GM12865 (cell line): ENCODE data around the gene CRP.
"Not testable (repeated sequence)": the region's sequence is repeated elsewhere in the genome, so short reads cannot be mapped to it uniquely, and the experiment has no call there.

Source experiments
- DNase-seq: peaks from one replicate; pipeline ENCODE4 v3.0.0; 2010; ENCODE audit warnings: low read depth
- H3K4me3 ChIP-seq: 2 replicates; pipeline ENCODE4 v1.5.1; 2011; ENCODE audit warnings: mild to moderate bottlenecking, low read depth, low read length, control low read depth
- TF ChIP-seq, protein P1 (sequence below): IDR thresholded peaks from 2 replicates; pipeline ENCODE4 v1.5.1; 2011; ENCODE audit warnings: low read length, control low read depth, low read depth, inconsistent platforms; ENCODE audit not compliant: insufficient read depth; ENCODE audit errors: missing control alignments

The CRP gene

GRCh38 chr1:159675046-159675445 is 39.3 kb downstream of the CRP start:
- TF ChIP-seq, protein P1, sequence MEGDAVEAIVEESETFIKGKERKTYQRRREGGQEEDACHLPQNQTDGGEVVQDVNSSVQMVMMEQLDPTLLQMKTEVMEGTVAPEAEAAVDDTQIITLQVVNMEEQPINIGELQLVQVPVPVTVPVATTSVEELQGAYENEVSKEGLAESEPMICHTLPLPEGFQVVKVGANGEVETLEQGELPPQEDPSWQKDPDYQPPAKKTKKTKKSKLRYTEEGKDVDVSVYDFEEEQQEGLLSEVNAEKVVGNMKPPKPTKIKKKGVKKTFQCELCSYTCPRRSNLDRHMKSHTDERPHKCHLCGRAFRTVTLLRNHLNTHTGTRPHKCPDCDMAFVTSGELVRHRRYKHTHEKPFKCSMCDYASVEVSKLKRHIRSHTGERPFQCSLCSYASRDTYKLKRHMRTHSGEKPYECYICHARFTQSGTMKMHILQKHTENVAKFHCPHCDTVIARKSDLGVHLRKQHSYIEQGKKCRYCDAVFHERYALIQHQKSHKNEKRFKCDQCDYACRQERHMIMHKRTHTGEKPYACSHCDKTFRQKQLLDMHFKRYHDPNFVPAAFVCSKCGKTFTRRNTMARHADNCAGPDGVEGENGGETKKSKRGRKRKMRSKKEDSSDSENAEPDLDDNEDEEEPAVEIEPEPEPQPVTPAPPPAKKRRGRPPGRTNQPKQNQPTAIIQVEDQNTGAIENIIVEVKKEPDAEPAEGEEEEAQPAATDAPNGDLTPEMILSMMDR: no peak
- DNase-seq: no peak
- no peak overlapping the region for H3K4me3 ChIP-seq

DNA sequence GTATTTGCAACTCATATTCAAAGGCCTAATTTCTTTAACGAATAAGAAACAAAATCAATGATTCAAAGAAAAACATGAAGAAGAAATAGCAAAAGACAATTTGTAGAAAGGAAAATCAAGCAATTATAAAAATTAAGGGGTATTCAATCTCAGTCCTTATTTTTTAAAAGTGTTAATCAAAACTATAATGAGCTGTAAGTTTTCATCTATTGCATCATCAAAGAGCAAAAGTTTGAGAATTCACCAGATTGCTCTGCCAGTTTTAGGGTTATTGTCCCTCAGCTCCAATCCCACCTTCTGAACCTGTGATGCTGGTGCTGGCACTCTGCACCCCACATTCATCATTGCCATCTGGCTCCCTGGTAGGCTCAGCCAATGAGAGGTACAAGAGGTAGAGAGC is 42.0 kb downstream of the CRP start:
- H3K4me3 ChIP-seq, DNase-seq: not testable (repeated sequence)

GRCh38 chr1:159669338-159669737 is 45.1 kb downstream of the CRP start:
- H3K4me3 ChIP-seq: no peak overlapping the region
- DNase-seq: no peak
- TF ChIP-seq, protein P1: no peak

DNA sequence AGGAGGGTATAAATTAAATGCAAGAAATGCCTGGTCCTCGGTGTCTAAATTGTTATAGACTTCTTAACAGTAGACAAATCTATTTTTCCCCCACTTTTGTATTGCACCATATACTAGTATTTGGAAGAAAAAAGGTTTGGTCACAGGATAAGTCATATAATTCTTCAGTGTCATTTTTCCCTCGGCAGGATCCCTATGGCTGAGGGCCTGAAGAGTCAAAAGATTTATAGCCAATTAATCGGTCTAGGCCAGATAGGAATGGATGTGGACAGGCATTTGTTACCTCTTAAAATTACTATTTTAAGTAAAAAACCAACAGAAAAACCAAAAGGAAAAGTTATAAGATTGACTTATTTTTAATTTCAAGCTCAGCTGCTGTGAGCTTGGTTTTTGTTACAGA is 45.6 kb downstream of the CRP start:
- no peak for DNase-seq
- TF ChIP-seq, protein P1: no peak
- no peak overlapping the region for H3K4me3 ChIP-seq

GRCh38 chr1:159664247-159664646 is 50.1 kb downstream of the CRP start:
- H3K4me3 ChIP-seq: no peak overlapping the region
- TF ChIP-seq, protein P1: no peak
- no peak for DNase-seq

GRCh38 chr1:159663552-159663951 is 50.8 kb downstream of the CRP start:
- no peak for DNase-seq
- TF ChIP-seq, protein P1: no peak
- H3K4me3 ChIP-seq: no peak overlapping the region
